A204.1 (cell line): ENCODE results near the gene CDK7.
"Not testable (repeated sequence)": the region's sequence is repeated elsewhere in the genome, so short reads cannot be mapped to it uniquely, and the experiment has no call there.

Experiments used
- FAIRE-seq: peaks from 2 replicates; lab custom pipeline; 2012; peaks lifted over from hg19 to GRCh38; lab: Jason Lieb, UNC

The CDK7 gene

GRCh38 chr5:69237877-69238276 lies 3.2 kb downstream of the CDK7 start:
- no peak for FAIRE-seq

GRCh38 chr5:69238760-69239251 lies 4.1 kb downstream of the CDK7 start:
- FAIRE-seq, result peak; percentile 95

- no peak for FAIRE-seq
Observed at GRCh38 chr5:69242215-69242927, 7.7 kb downstream of the CDK7 start.

GRCh38 chr5:69245031-69245430 lies 10.3 kb downstream of the CDK7 start:
- no peak for FAIRE-seq

GRCh38 chr5:69248019-69248418 lies 13.3 kb downstream of the CDK7 start:
- FAIRE-seq, result no peak

GRCh38 chr5:69250593-69250992 lies 15.9 kb downstream of the CDK7 start:
- no peak for FAIRE-seq

GRCh38 chr5:69252437-69252836 lies 17.8 kb downstream of the CDK7 start:
- FAIRE-seq, result no peak

- not testable (repeated sequence) for FAIRE-seq
Observed at GRCh38 chr5:69255940-69256339, 21.3 kb downstream of the CDK7 start.

GRCh38 chr5:69257577-69257976 lies 22.9 kb downstream of the CDK7 start:
- no peak for FAIRE-seq

- FAIRE-seq, result no peak
Observed at GRCh38 chr5:69261034-69261433, 26.3 kb downstream of the CDK7 start.

- no peak for FAIRE-seq
Observed at GRCh38 chr5:69265931-69266330, 31.2 kb downstream of the CDK7 start.

GRCh38 chr5:69268899-69269298 lies 34.2 kb downstream of the CDK7 start:
- FAIRE-seq, result no peak

- no peak for FAIRE-seq
Observed at GRCh38 chr5:69270840-69271239, 36.2 kb downstream of the CDK7 start.

GRCh38 chr5:69271376-69271775 lies 36.7 kb downstream of the CDK7 start:
- FAIRE-seq, result no peak

- no peak for FAIRE-seq
Observed at GRCh38 chr5:69275563-69275962, 40.9 kb downstream of the CDK7 start.

GRCh38 chr5:69276422-69277174 lies 41.9 kb downstream of the CDK7 start:
- FAIRE-seq, result peak; percentile 16

GRCh38 chr5:69279517-69279916 lies 44.8 kb downstream of the CDK7 start:
- FAIRE-seq, result no peak

GRCh38 chr5:69281114-69281513 lies 46.4 kb downstream of the CDK7 start:
- no peak for FAIRE-seq

- FAIRE-seq, result no peak
Observed at GRCh38 chr5:69284203-69284602, 49.5 kb downstream of the CDK7 start.

- FAIRE-seq, result no peak
Observed at GRCh38 chr5:69285448-69286116, 50.9 kb downstream of the CDK7 start.

GRCh38 chr5:69288069-69288468 lies 53.4 kb downstream of the CDK7 start:
- FAIRE-seq, result no peak

GRCh38 chr5:69288688-69289087 lies 54.0 kb downstream of the CDK7 start:
- no peak for FAIRE-seq

GRCh38 chr5:69292306-69292705 lies 57.6 kb downstream of the CDK7 start:
- FAIRE-seq, result no peak
